T47D (cell line): Measurements from ENCODE around the gene GFM2.
"Not testable (repeated sequence)": the region's sequence is repeated elsewhere in the genome, so short reads cannot be mapped to it uniquely, and the experiment has no call there.

Experiments used
- DNase-seq, 2 experiments: peaks; one replicate each; pipeline versions ENCODE4 v3.0.0 to v3.0.0-alpha.2; 2011 to 2012; ENCODE audit warnings: low read depth in 1 of 2, low spot score in 1 of 2
- JUND ChIP-seq: IDR thresholded peaks from 2 replicates; pipeline ENCODE4 v1.6.1; 2012; ENCODE audit warnings: low read depth
- in situ Hi-C: cut with HindIII; loops from 2 replicates; pipeline ENCODE4 v1.10.0; 2016; ENCODE audit warnings: low sequenced_read_pairs, low pct_unique_long_range_greater_than_20kb

Gene GFM2

GRCh38 chr5:74766418-74766848, 484 bp downstream of the GFM2 start:
- in situ Hi-C loops: no loop called here
- DNase-seq: peak; percentile 15 to 50
- no peak for TF ChIP-seq JUND

- no peak for TF ChIP-seq JUND
- DNase-seq: no peak
- in situ Hi-C loops: no loop called here
Measured at GRCh38 chr5:74765929-74766328, 988 bp downstream of the GFM2 start.

- no peak for DNase-seq
- in situ Hi-C loops: no loop called here
- TF ChIP-seq JUND: no peak
Measured at GRCh38 chr5:74765201-74765600, 1.7 kb downstream of the GFM2 start.

- in situ Hi-C loops: no loop called here
- no peak for DNase-seq
- no peak for TF ChIP-seq JUND
Measured at GRCh38 chr5:74763504-74763903, 3.4 kb downstream of the GFM2 start.

GRCh38 chr5:74762599-74762998, 4.3 kb downstream of the GFM2 start:
- in situ Hi-C loops: no loop called here
- DNase-seq: no peak
- no peak for TF ChIP-seq JUND

GRCh38 chr5:74761241-74761640, 5.7 kb downstream of the GFM2 start:
- TF ChIP-seq JUND: no peak
- DNase-seq: no peak
- in situ Hi-C loops: no loop called here

- in situ Hi-C loops, DNase-seq: not testable (repeated sequence)
Measured at GRCh38 chr5:74748742-74749141, 18.2 kb downstream of the GFM2 start.

GRCh38 chr5:74738406-74738805, 28.5 kb downstream of the GFM2 start:
- DNase-seq: no peak
- no peak for TF ChIP-seq JUND
- in situ Hi-C loops: no loop called here

- in situ Hi-C loops: no loop called here
- DNase-seq: no peak
Measured at GRCh38 chr5:74736759-74737158, 30.2 kb downstream of the GFM2 start.

GRCh38 chr5:74725331-74725730, 41.6 kb downstream of the GFM2 start:
- no peak for TF ChIP-seq JUND
- in situ Hi-C loops: no loop called here
- no peak for DNase-seq

More at GRCh38 chr5:74736759-74737158, 30.2 kb downstream of the GFM2 start:
- TF ChIP-seq JUND: no peak

- no peak for DNase-seq
- in situ Hi-C loops: no loop called here
Measured at GRCh38 chr5:74722271-74722670, 44.6 kb downstream of the GFM2 start.

GRCh38 chr5:74717596-74717995, 49.3 kb downstream of the GFM2 start:
- no peak for DNase-seq
- in situ Hi-C loops: no loop called here
- no peak for TF ChIP-seq JUND

More at GRCh38 chr5:74722271-74722670, 44.6 kb downstream of the GFM2 start:
- TF ChIP-seq JUND: no peak

GRCh38 chr5:74693191-74693590, 73.7 kb downstream of the GFM2 start:
- no peak for DNase-seq
- TF ChIP-seq JUND: no peak
- in situ Hi-C loops: no loop called here

GRCh38 chr5:74686962-74687751, 79.8 kb downstream of the GFM2 start:
- TF ChIP-seq JUND: no peak

More at GRCh38 chr5:74686962-74687751, 79.8 kb downstream of the GFM2 start:
- no peak for DNase-seq
- in situ Hi-C loops: no loop called here
